HG02678 (cell line): ENCODE data around the gene NOSTRIN.
"Not testable (repeated sequence)": the region's sequence is repeated elsewhere in the genome, so short reads cannot be mapped to it uniquely, and the experiment has no call there.

Experiments
- ATAC-seq: cut with Tn5 transposase; IDR thresholded peaks from one replicate; pipeline ENCODE4 v1.9.1; 2021; ENCODE audit warnings: mild to moderate bottlenecking, moderate library complexity; ENCODE audit not compliant: unreplicated experiment

NOSTRIN gene

GRCh38 chr2:168816369-168816768 is 13.9 kb downstream of the NOSTRIN start:
- no peak for ATAC-seq

GRCh38 chr2:168819050-168819715 is 16.7 kb downstream of the NOSTRIN start:
- ATAC-seq: no peak

- ATAC-seq: no peak
These were observed 17.5 kb downstream of the NOSTRIN start for GRCh38 chr2:168819829-168820489.

GRCh38 chr2:168821577-168821976 is 19.1 kb downstream of the NOSTRIN start:
- no peak for ATAC-seq

- no peak for ATAC-seq
These were observed 19.6 kb downstream of the NOSTRIN start for GRCh38 chr2:168821992-168822391.

GRCh38 chr2:168825126-168825525 is 22.7 kb downstream of the NOSTRIN start:
- no peak for ATAC-seq

- no peak for ATAC-seq
These were observed 28.5 kb downstream of the NOSTRIN start for GRCh38 chr2:168830958-168831357.

- ATAC-seq: no peak
These were observed 29.2 kb downstream of the NOSTRIN start for GRCh38 chr2:168831662-168832061.

- ATAC-seq: no peak
These were observed 33.5 kb downstream of the NOSTRIN start for GRCh38 chr2:168835969-168836368.

- no peak for ATAC-seq
These were observed 39.0 kb downstream of the NOSTRIN start for GRCh38 chr2:168841445-168841844.

- no peak for ATAC-seq
These were observed 40.8 kb downstream of the NOSTRIN start for GRCh38 chr2:168843253-168843652.

- no peak for ATAC-seq
These were observed 45.8 kb downstream of the NOSTRIN start for GRCh38 chr2:168848225-168848624.

- ATAC-seq: no peak
These were observed 47.2 kb downstream of the NOSTRIN start for GRCh38 chr2:168849610-168850009.

- no peak for ATAC-seq
These were observed 48.4 kb downstream of the NOSTRIN start for GRCh38 chr2:168850846-168851245.

GRCh38 chr2:168851674-168852320 is 49.4 kb downstream of the NOSTRIN start:
- no peak for ATAC-seq

- ATAC-seq: no peak
These were observed 50.0 kb downstream of the NOSTRIN start for GRCh38 chr2:168852481-168852880.

GRCh38 chr2:168853471-168853870 is 51.0 kb downstream of the NOSTRIN start:
- ATAC-seq: no peak

GRCh38 chr2:168854651-168855050 is 52.2 kb downstream of the NOSTRIN start:
- no peak for ATAC-seq

GRCh38 chr2:168855601-168856000 is 53.2 kb downstream of the NOSTRIN start:
- no peak for ATAC-seq

GRCh38 chr2:168858146-168858545 is 55.7 kb downstream of the NOSTRIN start:
- ATAC-seq: no peak

- not testable (repeated sequence) for ATAC-seq
These were observed 64.7 kb downstream of the NOSTRIN start for GRCh38 chr2:168867164-168867563.

GRCh38 chr2:168870369-168870768 is 67.9 kb downstream of the NOSTRIN start:
- ATAC-seq: not testable (repeated sequence)
